Trophoblast cell (in vitro differentiated cells and primary cell): ENCODE results near the gene SRRM5.
A peak's percentile ranks its signal among the peaks of the same experiment; 100 is the strongest.

Experiments
- DNase-seq, 2 donors: peaks; one replicate each; pipeline ENCODE4 v3.0.0-alpha.2; 2016
- H2AFZ ChIP-seq: 2 replicates; pipeline ENCODE4 v1.6.1; 2013; ENCODE audit warnings: low read length, moderate library complexity, mild to moderate bottlenecking; ENCODE audit not compliant: insufficient read depth, poor library complexity
- H2AK5ac ChIP-seq: 2 replicates; pipeline ENCODE4 v1.6.1; 2013; ENCODE audit warnings: mild to moderate bottlenecking, low read length
- H2BK120ac ChIP-seq: 2 replicates; pipeline ENCODE4 v1.6.1; 2013; ENCODE audit warnings: low read length, mild to moderate bottlenecking, moderate library complexity; ENCODE audit not compliant: insufficient read depth, poor library complexity
- H2BK12ac ChIP-seq: 2 replicates; pipeline ENCODE4 v1.6.1; 2013; ENCODE audit warnings: mild to moderate bottlenecking, low read length, moderate library complexity
- H2BK5ac ChIP-seq: 2 replicates; pipeline ENCODE4 v1.6.1; 2013; ENCODE audit warnings: low read length, low read depth, moderate library complexity, mild to moderate bottlenecking; ENCODE audit not compliant: poor library complexity
- H3K14ac ChIP-seq: 2 replicates; pipeline ENCODE4 v1.6.1; 2013; ENCODE audit warnings: mild to moderate bottlenecking, low read length
- H3K18ac ChIP-seq: 2 replicates; pipeline ENCODE4 v1.6.1; 2013; ENCODE audit warnings: mild to moderate bottlenecking, low read length
- H3K23ac ChIP-seq: 2 replicates; pipeline ENCODE4 v1.6.1; 2013; ENCODE audit warnings: low read length
- H3K27ac ChIP-seq: 2 replicates; pipeline ENCODE4 v1.5.1; 2013; ENCODE audit warnings: low read depth, mild to moderate bottlenecking, inconsistent platforms, low read length, moderate library complexity
- H3K27me3 ChIP-seq: 2 replicates; pipeline ENCODE4 v1.6.1; 2013; ENCODE audit warnings: inconsistent platforms, mild to moderate bottlenecking, low read length, moderate library complexity; ENCODE audit not compliant: insufficient read depth
- H3K36me3 ChIP-seq, 2 experiments: 1 replicate in 1 of 2; 2 replicates in 1 of 2; pipeline ENCODE4 v1.6.1; 2013; ENCODE audit warnings: low read length in 2 of 2, mild to moderate bottlenecking in 2 of 2, moderate library complexity in 1 of 2; ENCODE audit not compliant: insufficient read depth in 2 of 2, control insufficient read depth in 1 of 2
- H3K4ac ChIP-seq: 2 replicates; pipeline ENCODE4 v1.6.1; 2013; ENCODE audit warnings: low read depth, mild to moderate bottlenecking, low read length, moderate library complexity
- H3K4me1 ChIP-seq, 2 experiments: 1 replicate in 1 of 2; 2 replicates in 1 of 2; pipeline ENCODE4 v1.6.1; 2013; ENCODE audit warnings: low read length in 2 of 2, mild to moderate bottlenecking in 2 of 2, moderate library complexity in 1 of 2; ENCODE audit not compliant: insufficient read depth in 2 of 2, control insufficient read depth in 1 of 2
- H3K4me2 ChIP-seq: 2 replicates; pipeline ENCODE4 v1.6.1; 2013; ENCODE audit warnings: inconsistent platforms, mild to moderate bottlenecking, low read length, moderate library complexity
- H3K4me3 ChIP-seq: 2 replicates; pipeline ENCODE4 v1.5.1; 2013; ENCODE audit warnings: mild to moderate bottlenecking, low read depth, low read length, inconsistent platforms
- H3K79me1 ChIP-seq: one replicate; pipeline ENCODE4 v1.6.1; 2013; ENCODE audit warnings: low read length
- H3K79me2 ChIP-seq: 2 replicates; pipeline ENCODE4 v1.6.1; 2013; ENCODE audit warnings: low read length, mild to moderate bottlenecking; ENCODE audit not compliant: control insufficient read depth, insufficient read depth, poor library complexity
- H3K9ac ChIP-seq: 2 replicates; pipeline ENCODE4 v1.6.1; 2013; ENCODE audit warnings: mild to moderate bottlenecking, low read length
- H3K9me3 ChIP-seq: 2 replicates; pipeline ENCODE4 v1.6.1; 2013; ENCODE audit warnings: low read depth, mild to moderate bottlenecking, control low read depth, inconsistent platforms, low read length; ENCODE audit not compliant: insufficient read depth
- H4K12ac ChIP-seq: 2 replicates; pipeline ENCODE4 v1.6.1; 2013; ENCODE audit warnings: low read depth, mild to moderate bottlenecking, low read length, moderate library complexity
- H4K8ac ChIP-seq: 2 replicates; pipeline ENCODE4 v1.6.1; 2013; ENCODE audit warnings: low read depth, mild to moderate bottlenecking, low read length, moderate library complexity
- H4K91ac ChIP-seq: one replicate; pipeline ENCODE4 v1.6.1; 2013; ENCODE audit warnings: low read depth, mild to moderate bottlenecking, low read length, moderate library complexity
- WGBS: extraction: QIAGEN DNeasy Blood & Tissue Kit; methylation state at CpG from one replicate; pipeline ENCODE4 v1.1.7; 2013; ENCODE audit warnings: missing lambda C conversion rate; ENCODE audit not compliant: insufficient read length, insufficient coverage; ENCODE audit errors: extremely low coverage; 5-methylcytosine and 5-hydroxymethylcytosine counted together

Gene SRRM5

DNA sequence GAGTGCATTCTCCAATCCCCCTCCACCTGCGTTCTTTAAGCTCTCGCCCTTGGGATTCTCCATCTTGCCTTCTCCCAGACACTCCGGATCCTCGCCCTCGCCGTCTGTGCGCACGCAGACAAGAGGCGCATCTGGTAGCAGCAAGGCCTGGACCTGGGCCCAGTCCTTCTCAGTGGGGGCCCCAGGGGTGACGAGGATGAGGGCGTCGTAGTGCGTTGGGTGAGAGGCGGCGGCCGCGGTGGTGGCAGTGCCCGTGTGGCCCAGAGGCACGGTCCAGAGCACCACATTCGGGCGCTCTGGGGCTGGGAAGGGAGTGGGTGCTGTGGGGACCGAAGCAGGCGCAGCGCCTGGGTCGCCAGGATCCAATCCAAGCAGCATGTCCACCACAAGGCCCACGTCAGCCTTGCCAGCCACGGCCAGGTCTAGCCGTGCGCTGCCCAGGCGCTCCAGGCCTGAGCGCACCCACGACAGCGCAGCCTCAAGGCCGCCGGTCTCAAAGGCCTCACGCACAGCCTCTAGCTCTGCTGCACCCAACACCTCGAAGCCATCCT, 19.0 kb upstream of the SRRM5 start:
- H4K12ac ChIP-seq: no peak overlapping the region
- H3K23ac ChIP-seq: no peak overlapping the region
- no peak overlapping the region for H3K18ac ChIP-seq
- peaks cover 37 to 51% of the 10 kb centered on the region in 2 experiments for H3K36me3 ChIP-seq
- peaks cover 9 to 12% of the 10 kb centered on the region in 2 experiments for H3K4me1 ChIP-seq
- H3K79me2 ChIP-seq: peaks cover 9% of the 10 kb centered on the region
- no peak overlapping the region for H2BK12ac ChIP-seq
- no peak overlapping the region for H3K4me3 ChIP-seq
- H3K4ac ChIP-seq: no peak overlapping the region
- no peaks in the 10 kb centered on the region for H3K27me3 ChIP-seq
- H3K4me2 ChIP-seq: no peak overlapping the region
- no peak overlapping the region for H2AFZ ChIP-seq
- H2AK5ac ChIP-seq: no peak overlapping the region
- H3K14ac ChIP-seq: no peak overlapping the region
- no peak for DNase-seq
- H3K9ac ChIP-seq: no peak overlapping the region
- H2BK120ac ChIP-seq: no peak overlapping the region
- no peak overlapping the region for H4K91ac ChIP-seq
- no peak overlapping the region for H3K27ac ChIP-seq
- no peak overlapping the region for H2BK5ac ChIP-seq
- peaks cover 3% of the 10 kb centered on the region for H3K9me3 ChIP-seq
- peaks cover 13% of the 10 kb centered on the region for H3K79me1 ChIP-seq
- no peak overlapping the region for H4K8ac ChIP-seq
- WGBS: no CpG with 5 or more reads among the region's 37 CpGs

DNA sequence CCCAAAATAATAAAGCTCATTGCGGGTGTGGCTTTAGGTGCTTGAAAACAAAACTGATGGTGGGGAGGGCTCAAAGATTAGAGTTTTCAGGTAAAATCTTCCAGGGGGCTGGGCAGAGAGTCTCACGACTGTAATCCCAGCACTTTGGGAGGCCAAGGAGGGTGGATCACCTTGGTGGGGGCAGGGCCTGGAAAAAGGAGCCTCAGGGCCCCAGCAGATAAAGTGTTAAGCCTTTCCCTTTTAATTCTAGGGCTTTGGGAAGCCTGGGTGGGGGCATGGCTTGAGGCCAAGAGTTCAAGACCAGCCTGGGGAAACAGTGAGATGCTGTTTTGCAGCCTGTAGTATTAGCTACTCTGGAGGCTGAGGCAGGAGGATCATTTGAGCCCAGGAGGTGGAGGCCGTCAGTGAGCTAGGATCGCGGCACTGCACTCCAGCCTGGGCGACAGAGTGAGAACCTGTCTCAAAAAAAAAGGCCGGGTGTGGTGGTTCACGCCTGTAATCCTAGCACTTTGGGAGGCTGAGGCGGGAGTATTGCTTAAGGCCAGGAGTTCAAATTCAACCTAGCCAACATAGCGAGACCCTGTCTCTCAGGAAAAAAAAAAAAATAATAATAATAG, 17.7 kb upstream of the SRRM5 start:
- peaks cover 9 to 12% of the 10 kb centered on the region in 2 experiments for H3K4me1 ChIP-seq
- H3K4me2 ChIP-seq: peak overlapping the region; percentile 84
- no peak overlapping the region for H2BK12ac ChIP-seq
- H2AFZ ChIP-seq: no peak overlapping the region
- no peak overlapping the region for H3K27ac ChIP-seq
- peak overlapping the region; percentile 43 for H3K4ac ChIP-seq
- no peaks in the 10 kb centered on the region for H3K27me3 ChIP-seq
- no CpG with 5 or more reads among the region's 10 CpGs for WGBS
- no peak overlapping the region for H3K23ac ChIP-seq
- H3K79me1 ChIP-seq: peaks cover 13% of the 10 kb centered on the region
- no peak overlapping the region for H4K91ac ChIP-seq
- no peak overlapping the region for H3K9ac ChIP-seq
- H3K14ac ChIP-seq: no peak overlapping the region
- no peak for DNase-seq
- H4K12ac ChIP-seq: no peak overlapping the region
- no peak overlapping the region for H4K8ac ChIP-seq
- no peak overlapping the region for H2AK5ac ChIP-seq
- H2BK5ac ChIP-seq: no peak overlapping the region
- H2BK120ac ChIP-seq: no peak overlapping the region
- peaks cover 3% of the 10 kb centered on the region for H3K9me3 ChIP-seq
- H3K4me3 ChIP-seq: no peak overlapping the region
- H3K79me2 ChIP-seq: peaks cover 9% of the 10 kb centered on the region
- peaks cover 45 to 56% of the 10 kb centered on the region in 2 experiments for H3K36me3 ChIP-seq
- no peak overlapping the region for H3K18ac ChIP-seq

DNA sequence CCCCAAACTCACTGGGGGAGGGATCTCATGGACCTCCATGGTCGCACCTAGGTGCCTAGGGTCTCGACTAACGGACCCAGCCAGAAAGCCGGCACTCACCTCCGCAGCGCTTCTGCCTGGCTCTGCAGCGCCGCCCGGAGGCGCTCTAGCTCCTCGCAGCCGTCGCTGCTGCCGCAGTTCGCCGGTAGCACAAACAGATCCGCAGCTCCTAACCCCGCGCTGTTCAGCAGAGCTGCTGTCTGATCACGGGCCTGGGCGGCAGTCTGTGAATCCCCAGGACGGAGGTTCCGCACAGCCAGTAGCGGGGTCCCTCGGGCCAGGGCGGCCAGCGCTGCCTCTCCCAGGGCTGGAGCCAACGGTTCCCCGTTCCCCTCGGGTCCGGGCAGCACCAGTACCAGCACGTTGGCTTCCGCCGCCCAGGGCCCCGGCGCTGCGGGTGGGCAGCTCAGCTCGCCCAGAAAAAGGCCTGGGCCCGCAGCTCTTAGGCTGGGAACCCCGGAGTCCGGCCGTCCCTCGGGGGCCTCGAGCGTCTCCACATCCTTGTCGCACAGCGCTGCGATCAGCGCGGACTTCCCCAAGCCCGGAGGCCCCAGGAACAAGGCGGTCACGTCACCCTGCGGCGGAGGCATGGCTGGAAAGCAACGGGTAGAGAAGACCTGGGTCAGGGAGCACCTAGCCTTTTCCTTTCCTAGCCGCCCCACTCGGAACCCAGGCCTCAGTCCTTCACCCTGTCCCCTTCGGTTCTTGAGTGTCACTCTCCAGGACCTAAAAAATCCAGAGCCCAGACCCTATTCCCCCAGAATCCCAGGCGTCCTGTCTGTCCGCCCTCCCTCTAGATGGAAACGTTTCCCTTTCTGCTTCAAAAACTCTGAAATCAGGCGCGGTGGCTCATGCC, 16.9 kb upstream of the SRRM5 start:
- H2AFZ ChIP-seq: peak overlapping the region; percentile 32
- H4K8ac ChIP-seq: peak overlapping the region; percentile 74
- H3K4me3 ChIP-seq: peak overlapping the region; percentile 75
- H3K79me2 ChIP-seq: peaks cover 9% of the 10 kb centered on the region
- WGBS: no CpG with 5 or more reads among the region's 64 CpGs
- H3K27ac ChIP-seq: peak overlapping the region; percentile 48
- peak overlapping the region; percentile 47 for H4K12ac ChIP-seq
- peak overlapping the region; percentile 84 for H3K4me2 ChIP-seq
- H2AK5ac ChIP-seq: peak overlapping the region; percentile 85
- peak overlapping the region; percentile 47 for H2BK120ac ChIP-seq
- peaks cover 9 to 12% of the 10 kb centered on the region in 2 experiments for H3K4me1 ChIP-seq
- peak overlapping the region; percentile 84 for H3K4ac ChIP-seq
- H3K79me1 ChIP-seq: peaks cover 13% of the 10 kb centered on the region
- peak overlapping the region; percentile 50 for H4K91ac ChIP-seq
- H3K36me3 ChIP-seq: peaks cover 48 to 54% of the 10 kb centered on the region in 2 experiments
- H3K18ac ChIP-seq: peak overlapping the region; percentile 96
- H3K9me3 ChIP-seq: peaks cover 3% of the 10 kb centered on the region
- peak; percentile 77 to 85 for DNase-seq
- peak overlapping the region; percentile 84 for H3K14ac ChIP-seq
- peak overlapping the region; percentile 48 for H2BK12ac ChIP-seq
- no peaks in the 10 kb centered on the region for H3K27me3 ChIP-seq
- peak overlapping the region; percentile 36 for H2BK5ac ChIP-seq
- no peak overlapping the region for H3K23ac ChIP-seq
- H3K9ac ChIP-seq: peak overlapping the region; percentile 77

DNA sequence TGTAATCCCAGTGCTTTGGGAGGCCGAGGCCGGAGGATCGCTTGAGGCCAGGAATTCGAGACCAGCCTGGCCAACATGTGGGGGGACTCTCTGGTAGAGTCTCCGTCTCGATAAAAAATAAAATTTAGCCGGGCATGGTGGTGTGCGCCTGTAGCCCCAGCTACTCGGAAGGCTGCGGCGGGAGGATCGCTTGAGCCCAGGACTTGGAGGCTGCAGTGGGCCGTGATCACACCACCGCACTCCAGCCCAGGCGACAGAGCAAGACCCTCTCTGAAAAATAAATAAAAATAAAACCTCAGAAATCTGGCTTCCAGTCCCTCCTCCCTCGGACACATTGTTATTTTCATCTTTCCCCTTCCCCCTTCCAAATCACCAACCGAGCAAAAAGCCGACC, 16.3 kb upstream of the SRRM5 start:
- Histone ChIP-seq H2AK5ac (peak overlapping the region; percentile 85), H2BK12ac (no peak overlapping the region), H3K27me3 (no peaks in the 10 kb centered on the region), H3K4me3 (peak overlapping the region; percentile 75), H2BK5ac (peak overlapping the region; percentile 36), H3K79me2 (peaks cover 9% of the 10 kb centered on the region), H2AFZ (peak overlapping the region; percentile 32), H3K9me3 (peaks cover 3% of the 10 kb centered on the region), H4K91ac (peak overlapping the region; percentile 50), H3K36me3 (peaks cover 46 to 48% of the 10 kb centered on the region in 2 experiments), H2BK120ac (peak overlapping the region; percentile 47), H3K79me1 (peaks cover 13% of the 10 kb centered on the region), H3K14ac (peak overlapping the region; percentile 84), H3K27ac (peak overlapping the region; percentile 48), H3K4me1 (peaks cover 9 to 12% of the 10 kb centered on the region in 2 experiments), H3K18ac (no peak overlapping the region), H3K23ac (no peak overlapping the region), H3K4me2 (peak overlapping the region; percentile 84), H3K4ac (peak overlapping the region; percentile 84), H3K9ac (peak overlapping the region; percentile 77), H4K12ac (peak overlapping the region; percentile 46), H4K8ac (peak overlapping the region; percentile 74)
- no CpG with 5 or more reads among the region's 18 CpGs for WGBS
- no peak for DNase-seq
